Measurements from ENCODE around the gene TRIM51G.
"Not testable (repeated sequence)": the region's sequence is repeated elsewhere in the genome, so short reads cannot be mapped to it uniquely, and the experiment has no call there.

Gene TRIM51G, protein sequence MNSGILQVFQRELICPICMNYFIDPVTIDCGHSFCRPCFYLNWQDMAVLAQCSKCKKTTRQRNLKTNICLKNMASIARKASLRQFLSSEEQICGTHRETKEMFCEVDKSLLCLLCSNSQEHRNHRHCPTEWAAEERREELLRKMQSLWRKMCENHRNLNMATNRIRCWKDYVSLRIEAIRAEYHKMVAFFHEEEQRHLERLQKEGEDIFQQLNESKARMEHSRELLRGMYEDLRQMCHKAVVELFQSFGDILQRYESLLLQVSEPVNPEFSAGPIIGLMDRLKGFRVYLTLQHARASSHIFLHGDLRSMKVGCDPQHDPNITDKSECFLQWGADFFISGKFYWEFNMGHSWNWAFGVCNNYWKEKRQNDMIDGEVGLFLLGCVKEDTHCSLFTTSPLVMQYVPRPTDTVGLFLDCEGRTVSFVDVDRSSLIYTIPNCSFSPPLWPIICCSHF

DNA sequence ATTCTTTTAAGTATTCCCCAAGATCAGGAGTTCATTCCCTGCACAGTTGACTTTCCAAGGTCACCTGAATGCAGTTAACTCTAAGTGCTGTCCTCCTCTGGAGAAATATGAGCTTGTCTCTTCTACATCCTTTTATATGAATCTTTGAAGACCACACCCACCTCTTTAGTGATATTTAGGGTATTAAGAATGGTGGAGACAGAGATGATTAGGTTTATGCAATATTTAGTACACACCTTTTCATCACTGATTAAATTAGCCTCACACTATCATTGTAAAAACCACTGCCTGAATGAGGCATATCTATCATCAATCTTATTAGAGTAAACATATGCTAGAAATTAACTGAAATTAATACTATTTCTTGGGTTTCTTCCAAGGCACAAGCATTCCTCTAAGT, at the start of gene TRIM51G:
TSS of gene TRIM51G (minus strand) at position 101 of the 400 bp plus-strand sequence. CDS start 2,190 bp downstream, outside the sequence.
- not testable (repeated sequence) for FAIRE-seq

DNA sequence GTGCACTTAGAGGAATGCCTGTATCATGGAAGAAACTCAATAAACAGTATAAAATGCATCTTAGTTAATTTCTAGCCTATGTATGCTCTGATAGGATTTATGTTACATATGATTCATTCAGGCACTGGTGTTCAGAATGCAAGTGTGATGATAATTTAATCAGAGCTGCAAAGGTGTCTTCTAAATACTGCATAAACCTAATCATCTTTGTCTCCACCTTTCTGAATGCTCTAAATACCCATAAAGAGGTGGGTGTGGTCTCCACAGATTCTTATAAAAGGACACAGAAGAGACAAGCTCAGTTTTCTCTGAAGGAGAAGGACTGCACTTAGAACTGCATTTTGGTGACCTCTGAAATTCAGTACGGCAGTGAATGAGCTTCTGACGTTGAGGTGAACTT, 44.8 kb upstream of the TRIM51G start, which contains the start of gene TRIM49B:
TSS of gene TRIM49B (plus strand) at position 301 of the 400 bp plus-strand sequence. CDS start 2,777 bp downstream, outside the sequence.
- not testable (repeated sequence) for FAIRE-seq

DNA sequence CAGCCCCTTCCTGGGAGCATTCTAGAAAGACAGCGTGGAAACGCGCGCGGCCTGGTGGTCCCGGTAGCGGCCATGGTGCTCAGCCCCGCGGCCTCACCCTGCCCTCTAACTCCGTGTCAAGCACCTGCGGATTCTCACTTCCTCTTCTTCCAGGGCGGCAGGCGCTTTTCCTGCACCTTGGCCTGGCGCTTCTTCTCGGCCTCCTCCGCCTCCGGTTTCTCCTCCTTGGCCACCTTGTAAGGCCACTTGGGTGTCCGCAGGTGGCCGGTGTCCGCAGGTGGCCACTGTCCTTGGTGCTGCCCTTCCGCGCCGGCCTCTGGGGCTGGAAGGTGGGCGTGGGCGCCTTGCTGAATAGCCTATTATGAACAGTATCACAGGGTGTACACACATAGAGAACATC, 15.1 kb downstream of the TRIM51G start:
- not testable (repeated sequence) for FAIRE-seq

DNA sequence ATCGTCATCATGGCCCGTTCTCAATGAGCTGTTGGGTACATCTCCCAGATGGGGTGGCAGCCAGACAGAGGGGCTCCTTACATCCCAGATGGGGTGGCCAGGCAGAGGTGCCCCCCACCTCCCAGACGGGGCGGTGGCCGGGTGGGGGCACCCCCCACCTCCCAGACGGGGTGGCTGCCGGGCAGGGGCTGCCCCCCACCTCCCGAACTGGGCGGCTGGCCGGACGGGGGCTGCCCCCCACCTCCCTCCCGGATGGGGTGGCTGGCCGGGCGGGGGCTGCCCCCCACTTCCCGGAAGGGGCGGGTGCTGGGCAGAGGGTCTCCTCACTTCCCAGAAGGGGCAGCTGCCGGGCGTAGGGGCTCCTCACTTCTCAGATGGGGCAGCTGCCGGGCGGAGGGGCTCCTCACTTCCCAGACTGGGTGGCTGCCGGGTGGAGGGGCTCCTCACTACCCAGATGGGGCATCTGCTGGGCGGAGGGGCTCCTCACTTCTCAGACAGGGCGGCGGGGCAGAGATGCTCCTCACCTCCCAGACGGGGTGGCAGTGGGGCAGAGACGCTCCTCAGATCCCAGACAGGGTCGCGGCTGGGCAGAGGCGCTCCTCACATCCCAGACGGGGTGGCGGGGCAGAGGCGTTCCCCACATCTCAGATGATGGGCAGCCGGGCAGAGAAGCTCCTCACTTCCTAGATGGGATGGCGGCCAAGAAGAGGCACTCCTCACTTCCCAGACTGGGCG, 28.2 kb downstream of the TRIM51G start:
- not testable (repeated sequence) for FAIRE-seq

DNA sequence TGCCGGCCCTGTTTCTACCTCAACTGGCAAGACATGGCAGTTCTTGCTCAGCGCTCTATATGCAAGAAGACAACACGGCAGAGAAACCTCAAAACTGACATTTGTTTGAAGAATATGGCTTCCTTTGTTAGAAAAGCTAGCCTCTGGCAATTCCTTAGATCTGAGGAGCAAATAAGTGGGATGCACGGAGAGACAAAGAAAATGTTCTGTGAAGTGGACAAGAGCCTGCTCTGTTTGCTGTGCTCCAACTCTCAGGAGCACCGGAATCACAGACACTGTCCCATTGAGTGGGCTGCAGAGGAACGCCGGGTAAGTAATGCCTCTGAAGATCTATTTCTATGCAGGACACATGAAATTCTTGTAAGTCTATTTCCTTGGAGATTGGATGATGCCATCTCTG, 37.9 kb downstream of the TRIM51G start:
- not testable (repeated sequence) for FAIRE-seq

Data from TTC549 (cell line).